ENCODE measurements around the gene FBXL20.

Gene FBXL20

GRCh38 chr17:39364236-39365025, 37.0 kb downstream of the FBXL20 start:
- in situ Hi-C loops (cut with HindIII; ENCODE audit: low sequenced_read_pairs), result no loop called here
- H3K4me3 ChIP-seq (ENCODE audit: low read depth, low read length), result no peak overlapping the region
- TF ChIP-seq, protein P1, sequence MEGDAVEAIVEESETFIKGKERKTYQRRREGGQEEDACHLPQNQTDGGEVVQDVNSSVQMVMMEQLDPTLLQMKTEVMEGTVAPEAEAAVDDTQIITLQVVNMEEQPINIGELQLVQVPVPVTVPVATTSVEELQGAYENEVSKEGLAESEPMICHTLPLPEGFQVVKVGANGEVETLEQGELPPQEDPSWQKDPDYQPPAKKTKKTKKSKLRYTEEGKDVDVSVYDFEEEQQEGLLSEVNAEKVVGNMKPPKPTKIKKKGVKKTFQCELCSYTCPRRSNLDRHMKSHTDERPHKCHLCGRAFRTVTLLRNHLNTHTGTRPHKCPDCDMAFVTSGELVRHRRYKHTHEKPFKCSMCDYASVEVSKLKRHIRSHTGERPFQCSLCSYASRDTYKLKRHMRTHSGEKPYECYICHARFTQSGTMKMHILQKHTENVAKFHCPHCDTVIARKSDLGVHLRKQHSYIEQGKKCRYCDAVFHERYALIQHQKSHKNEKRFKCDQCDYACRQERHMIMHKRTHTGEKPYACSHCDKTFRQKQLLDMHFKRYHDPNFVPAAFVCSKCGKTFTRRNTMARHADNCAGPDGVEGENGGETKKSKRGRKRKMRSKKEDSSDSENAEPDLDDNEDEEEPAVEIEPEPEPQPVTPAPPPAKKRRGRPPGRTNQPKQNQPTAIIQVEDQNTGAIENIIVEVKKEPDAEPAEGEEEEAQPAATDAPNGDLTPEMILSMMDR (IDR thresholded peaks at IDR 0.05; ENCODE audit: low read depth, low read length), result no peak
- DNase-seq (ENCODE audit: low read depth, low spot score), result no peak

- TF ChIP-seq, protein P1 (IDR thresholded peaks at IDR 0.05; ENCODE audit: low read depth, low read length), result no peak
- DNase-seq (ENCODE audit: low read depth, low spot score), result no peak
- in situ Hi-C loops (cut with HindIII; ENCODE audit: low sequenced_read_pairs), result no loop called here
- H3K4me3 ChIP-seq (ENCODE audit: low read depth, low read length), result no peak overlapping the region
Observed at GRCh38 chr17:39361064-39361463, 40.4 kb downstream of the FBXL20 start.

GRCh38 chr17:39360537-39360936, 40.9 kb downstream of the FBXL20 start:
- TF ChIP-seq, protein P1 (IDR thresholded peaks at IDR 0.05; ENCODE audit: low read depth, low read length), result no peak
- in situ Hi-C loops (cut with HindIII; ENCODE audit: low sequenced_read_pairs), result no loop called here
- DNase-seq (ENCODE audit: low read depth, low spot score), result no peak
- no peak overlapping the region for H3K4me3 ChIP-seq (ENCODE audit: low read depth, low read length)

DNA sequence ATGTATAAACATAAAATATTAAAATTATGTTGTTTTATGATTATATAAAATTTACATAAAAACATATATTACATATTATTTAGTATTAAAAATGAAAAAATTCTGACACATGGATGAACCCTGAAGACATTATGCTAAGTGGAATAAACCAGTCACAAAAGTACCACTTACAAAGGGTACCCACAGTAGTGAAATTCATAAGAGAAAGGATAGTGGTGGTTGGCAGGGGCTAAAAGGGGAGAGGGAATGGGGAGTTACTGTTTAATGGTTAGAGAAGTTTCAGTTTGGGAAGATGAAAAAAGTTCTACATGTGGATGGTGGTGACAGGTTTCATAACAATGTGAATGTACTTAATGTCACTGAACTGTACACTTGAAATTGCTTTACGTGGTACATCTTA, 41.4 kb downstream of the FBXL20 start:
- in situ Hi-C loops (cut with HindIII; ENCODE audit: low sequenced_read_pairs), result no loop called here
- H3K4me3 ChIP-seq (ENCODE audit: low read depth, low read length), result no peak overlapping the region
- TF ChIP-seq, protein P1 (IDR thresholded peaks at IDR 0.05; ENCODE audit: low read depth, low read length), result no peak
- DNase-seq (ENCODE audit: low read depth, low spot score), result no peak

DNA sequence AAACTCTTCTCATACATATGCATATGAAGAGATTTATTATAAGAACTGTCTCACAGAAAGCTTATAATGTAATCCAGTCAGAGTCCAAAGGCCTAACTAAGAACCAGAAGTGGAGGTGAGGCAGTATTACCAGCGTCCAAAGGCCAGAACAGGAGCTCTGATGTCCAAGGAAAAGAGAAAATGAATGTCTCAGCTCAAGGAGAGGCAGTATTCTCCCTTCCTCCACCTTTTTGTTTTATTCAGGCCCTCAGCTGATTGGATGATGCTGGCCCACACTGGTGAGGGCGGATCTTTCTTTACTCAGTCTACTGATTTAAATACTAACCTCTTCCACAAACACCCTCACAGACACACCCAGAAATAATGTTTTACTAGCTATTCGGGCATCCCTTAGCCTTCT, 43.4 kb downstream of the FBXL20 start:
- H3K4me3 ChIP-seq (ENCODE audit: low read depth, low read length), result no peak overlapping the region
- in situ Hi-C loops (cut with HindIII; ENCODE audit: low sequenced_read_pairs), result no loop called here
- TF ChIP-seq, protein P1 (IDR thresholded peaks at IDR 0.05; ENCODE audit: low read depth, low read length), result no peak
- DNase-seq (ENCODE audit: low read depth, low spot score), result no peak

DNA sequence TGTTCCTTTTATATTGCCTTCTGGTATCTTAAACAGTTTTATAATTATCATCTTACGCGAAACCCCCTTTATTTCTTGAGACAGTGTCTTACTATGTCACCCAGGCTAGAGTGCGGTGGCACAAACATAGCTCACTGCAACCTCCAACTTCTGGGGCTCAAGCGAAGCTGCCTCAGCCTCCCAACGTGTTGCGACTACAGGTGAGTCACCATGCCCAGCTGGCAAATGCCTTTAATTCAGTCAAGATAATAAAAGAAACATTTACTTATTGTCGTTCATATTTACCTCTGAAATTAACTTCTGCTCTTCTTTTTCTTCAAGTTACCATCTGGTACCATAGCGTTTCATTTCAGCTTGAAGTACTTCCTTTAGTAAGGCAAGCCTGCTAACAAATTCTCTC, 43.9 kb downstream of the FBXL20 start:
- TF ChIP-seq, protein P1 (IDR thresholded peaks at IDR 0.05; ENCODE audit: low read depth, low read length), result no peak
- no peak overlapping the region for H3K4me3 ChIP-seq (ENCODE audit: low read depth, low read length)
- in situ Hi-C loops (cut with HindIII; ENCODE audit: low sequenced_read_pairs), result no loop called here
- no peak for DNase-seq (ENCODE audit: low read depth, low spot score)

Data from astrocyte of the spinal cord (primary cell).